ENCODE measurements around the gene ABHD16A.

Gene ABHD16A

GRCh38 chr6:31708224-31708623 is 5.1 kb upstream of the ABHD16A start:
- no peaks in the 10 kb centered on the region for H3K27me3 ChIP-seq (ENCODE audit: control insufficient read depth, insufficient read depth, low read length)
- no peak overlapping the region for H3K9ac ChIP-seq (ENCODE audit: low read length)
- no peak overlapping the region for H3K4me3 ChIP-seq (ENCODE audit: low read length)
- H3K27ac ChIP-seq (ENCODE audit: low read length), result no peak overlapping the region
- H3K36me3 ChIP-seq (ENCODE audit: control insufficient read depth, low read depth, low read length), result no peaks in the 10 kb centered on the region
- H3K4me1 ChIP-seq (ENCODE audit: control insufficient read depth, low read depth, low read length), result no peaks in the 10 kb centered on the region
- no peaks in the 10 kb centered on the region for H3K9me3 ChIP-seq (ENCODE audit: control insufficient read depth, low read depth, low read length)

DNA sequence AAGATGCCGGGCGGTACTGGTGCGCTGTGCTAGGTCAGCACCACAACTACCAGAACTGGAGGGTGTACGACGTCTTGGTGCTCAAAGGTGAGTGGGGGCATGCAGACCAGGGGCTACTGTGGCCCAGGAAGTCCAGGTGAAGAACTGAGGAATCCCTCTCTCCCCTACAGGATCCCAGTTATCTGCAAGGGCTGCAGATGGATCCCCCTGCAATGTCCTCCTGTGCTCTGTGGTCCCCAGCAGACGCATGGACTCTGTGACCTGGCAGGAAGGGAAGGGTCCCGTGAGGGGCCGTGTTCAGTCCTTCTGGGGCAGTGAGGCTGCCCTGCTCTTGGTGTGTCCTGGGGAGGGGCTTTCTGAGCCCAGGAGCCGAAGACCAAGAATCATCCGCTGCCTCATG is 4.6 kb upstream of the ABHD16A start:
- no peaks in the 10 kb centered on the region for H3K27me3 ChIP-seq (ENCODE audit: control insufficient read depth, insufficient read depth, low read length)
- no peaks in the 10 kb centered on the region for H3K36me3 ChIP-seq (ENCODE audit: control insufficient read depth, low read depth, low read length)
- no peaks in the 10 kb centered on the region for H3K4me1 ChIP-seq (ENCODE audit: control insufficient read depth, low read depth, low read length)
- H3K4me3 ChIP-seq (ENCODE audit: low read length), result no peak overlapping the region
- no peaks in the 10 kb centered on the region for H3K9me3 ChIP-seq (ENCODE audit: control insufficient read depth, low read depth, low read length)
- H3K27ac ChIP-seq (ENCODE audit: low read length), result no peak overlapping the region
- H3K9ac ChIP-seq (ENCODE audit: low read length), result no peak overlapping the region

DNA sequence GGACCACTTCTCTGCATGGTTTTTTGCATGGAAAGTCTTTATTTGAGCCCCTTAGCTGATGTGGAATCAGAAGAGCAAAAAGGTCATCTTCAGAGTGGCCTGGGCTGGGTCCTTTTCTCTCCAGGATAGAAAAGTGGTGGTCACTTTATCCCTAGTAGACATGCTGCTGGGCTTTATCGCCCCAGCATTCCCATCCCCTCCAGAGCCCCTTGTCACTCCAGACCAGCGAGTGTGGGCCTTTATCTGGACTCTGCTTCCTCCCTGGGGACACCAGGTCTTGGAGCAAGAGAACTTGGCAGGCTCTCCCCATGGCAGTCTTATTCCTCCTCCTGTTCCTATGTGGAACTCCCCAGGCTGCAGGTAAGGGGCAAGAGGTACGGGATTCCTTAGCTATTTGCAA is 3.5 kb upstream of the ABHD16A start, which contains the start of gene LY6G6F:
LY6G6F (plus strand) TSS at position 268 of the 400 bp plus-strand sequence; CDS start at position 309, 41 bp downstream.
- H3K4me1 ChIP-seq (ENCODE audit: control insufficient read depth, low read depth, low read length), result no peaks in the 10 kb centered on the region
- no peak within 1 kb of the TSS for H3K27ac ChIP-seq (ENCODE audit: low read length)
- no peaks in the 10 kb centered on the region for H3K36me3 ChIP-seq (ENCODE audit: control insufficient read depth, low read depth, low read length)
- no peak within 1 kb of the TSS for H3K9ac ChIP-seq (ENCODE audit: low read length)
- no peaks in the 10 kb centered on the region for H3K9me3 ChIP-seq (ENCODE audit: control insufficient read depth, low read depth, low read length)
- H3K4me3 ChIP-seq (ENCODE audit: low read length), result no peak within 1 kb of the TSS
- no peaks in the 10 kb centered on the region for H3K27me3 ChIP-seq (ENCODE audit: control insufficient read depth, insufficient read depth, low read length)

DNA sequence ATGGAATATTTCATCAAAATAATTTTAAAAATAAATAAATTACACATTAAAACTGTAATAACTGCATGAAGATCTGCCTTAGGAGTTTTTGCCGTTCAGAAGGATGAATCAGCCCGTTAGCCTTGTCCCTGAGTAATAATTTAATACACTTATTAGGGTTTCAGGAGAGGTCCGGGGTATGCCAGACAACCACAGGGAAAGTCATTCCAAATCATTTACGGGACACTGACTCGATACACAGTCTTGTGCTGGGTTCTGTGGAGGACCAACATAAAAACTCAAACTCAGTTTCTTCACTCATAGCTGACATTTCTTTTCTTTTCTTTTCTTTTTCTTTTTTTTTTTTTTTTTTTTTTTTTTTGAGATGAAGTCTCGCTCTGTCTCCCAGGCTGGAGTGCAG is 2.8 kb upstream of the ABHD16A start:
- Histone ChIP-seq H3K9ac (ENCODE audit: low read length) (no peak overlapping the region), H3K4me1 (ENCODE audit: control insufficient read depth, low read depth, low read length) (no peaks in the 10 kb centered on the region), H3K27ac (ENCODE audit: low read length) (no peak overlapping the region), H3K9me3 (ENCODE audit: control insufficient read depth, low read depth, low read length) (no peaks in the 10 kb centered on the region), H3K36me3 (ENCODE audit: control insufficient read depth, low read depth, low read length) (no peaks in the 10 kb centered on the region), H3K4me3 (ENCODE audit: low read length) (no peak overlapping the region), H3K27me3 (ENCODE audit: control insufficient read depth, insufficient read depth, low read length) (no peaks in the 10 kb centered on the region)

- H3K9ac ChIP-seq (ENCODE audit: low read length), result peak overlapping the region; percentile 91
These were observed 712 bp downstream of the ABHD16A start for GRCh38 chr6:31702405-31702818.

DNA sequence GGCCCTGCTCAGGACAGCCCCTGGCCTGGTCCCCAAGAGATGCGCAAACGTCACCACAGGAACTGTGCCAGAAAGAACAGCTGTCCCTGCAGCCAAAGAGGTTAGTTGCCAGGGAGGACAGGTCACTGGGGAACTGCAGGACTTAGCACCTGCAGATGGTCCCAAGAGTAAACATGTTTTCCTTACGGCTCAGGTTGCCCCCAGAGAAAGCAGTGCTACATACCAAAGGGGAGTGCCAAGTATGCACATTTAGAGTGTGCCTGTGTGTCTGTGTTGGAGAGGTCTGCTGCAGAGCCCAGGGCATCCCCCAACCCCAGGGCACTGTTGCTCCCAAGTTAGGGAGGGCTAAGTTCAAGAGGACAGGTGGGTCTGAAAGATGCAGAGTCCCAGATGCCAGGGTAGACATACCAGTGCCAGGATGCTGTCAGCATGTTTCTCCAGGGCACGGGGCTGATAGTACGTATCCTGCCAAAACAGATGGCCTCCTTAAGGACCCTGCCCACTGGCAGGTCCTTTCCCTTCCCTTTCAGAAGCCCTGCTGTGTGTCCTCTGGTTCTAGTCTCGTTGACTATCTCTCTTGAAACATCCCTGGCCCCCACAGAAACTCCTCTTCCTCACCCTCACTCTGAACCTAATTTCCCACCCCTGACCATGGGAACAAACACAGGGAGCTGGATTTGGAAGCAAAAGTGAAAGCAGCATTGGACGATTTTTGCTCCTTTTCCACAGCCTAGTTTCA is 1.3 kb downstream of the ABHD16A start:
- Histone ChIP-seq H3K27ac (ENCODE audit: low read length) (no peak overlapping the region), H3K4me3 (ENCODE audit: low read length) (peak overlapping the region; percentile 97), H3K9ac (ENCODE audit: low read length) (peak overlapping the region; percentile 91), H3K4me1 (ENCODE audit: control insufficient read depth, low read depth, low read length) (no peaks in the 10 kb centered on the region), H3K27me3 (ENCODE audit: control insufficient read depth, insufficient read depth, low read length) (no peaks in the 10 kb centered on the region), H3K9me3 (ENCODE audit: control insufficient read depth, low read depth, low read length) (no peaks in the 10 kb centered on the region), H3K36me3 (ENCODE audit: control insufficient read depth, low read depth, low read length) (no peaks in the 10 kb centered on the region)

More at GRCh38 chr6:31702405-31702818, 712 bp downstream of the ABHD16A start:
- no peak overlapping the region for H3K27ac ChIP-seq (ENCODE audit: low read length)
- no peaks in the 10 kb centered on the region for H3K27me3 ChIP-seq (ENCODE audit: control insufficient read depth, insufficient read depth, low read length)
- no peaks in the 10 kb centered on the region for H3K36me3 ChIP-seq (ENCODE audit: control insufficient read depth, low read depth, low read length)
- H3K4me3 ChIP-seq (ENCODE audit: low read length), result peak overlapping the region; percentile 97
- H3K9me3 ChIP-seq (ENCODE audit: control insufficient read depth, low read depth, low read length), result no peaks in the 10 kb centered on the region
- H3K4me1 ChIP-seq (ENCODE audit: control insufficient read depth, low read depth, low read length), result no peaks in the 10 kb centered on the region

- no peak overlapping the region for H3K9ac ChIP-seq (ENCODE audit: low read length)
These were observed 2.3 kb downstream of the ABHD16A start for GRCh38 chr6:31700740-31701401.

DNA sequence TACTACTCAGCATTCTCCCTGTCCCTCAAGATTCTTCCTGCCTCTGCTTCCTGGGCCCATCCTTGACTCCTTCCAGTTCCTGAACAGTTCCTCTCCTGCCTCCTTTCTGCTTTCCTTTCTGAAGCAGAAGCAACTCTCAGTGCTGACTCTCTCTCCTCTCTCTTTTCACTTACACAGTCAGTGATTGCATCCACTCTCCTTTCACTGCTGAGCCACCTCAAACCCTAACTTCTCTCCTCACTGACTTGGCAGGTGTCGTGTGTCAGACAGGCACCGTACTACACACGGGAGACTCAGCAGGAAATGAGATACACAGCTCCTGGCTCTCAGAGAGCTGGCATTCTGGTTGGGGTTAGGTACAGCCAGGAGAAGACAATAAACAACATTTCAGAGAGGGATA is 5.6 kb downstream of the ABHD16A start:
- Histone ChIP-seq H3K27ac (ENCODE audit: low read length) (no peak overlapping the region), H3K9me3 (ENCODE audit: control insufficient read depth, low read depth, low read length) (no peaks in the 10 kb centered on the region), H3K4me1 (ENCODE audit: control insufficient read depth, low read depth, low read length) (no peaks in the 10 kb centered on the region), H3K36me3 (ENCODE audit: control insufficient read depth, low read depth, low read length) (peaks cover 13% of the 10 kb centered on the region), H3K27me3 (ENCODE audit: control insufficient read depth, insufficient read depth, low read length) (no peaks in the 10 kb centered on the region), H3K4me3 (ENCODE audit: low read length) (no peak overlapping the region), H3K9ac (ENCODE audit: low read length) (no peak overlapping the region)

More at GRCh38 chr6:31700740-31701401, 2.3 kb downstream of the ABHD16A start:
- Histone ChIP-seq H3K36me3 (ENCODE audit: control insufficient read depth, low read depth, low read length) (peaks cover 4% of the 10 kb centered on the region), H3K9me3 (ENCODE audit: control insufficient read depth, low read depth, low read length) (no peaks in the 10 kb centered on the region), H3K4me3 (ENCODE audit: low read length) (no peak overlapping the region), H3K27me3 (ENCODE audit: control insufficient read depth, insufficient read depth, low read length) (no peaks in the 10 kb centered on the region), H3K27ac (ENCODE audit: low read length) (no peak overlapping the region), H3K4me1 (ENCODE audit: control insufficient read depth, low read depth, low read length) (no peaks in the 10 kb centered on the region)

DNA sequence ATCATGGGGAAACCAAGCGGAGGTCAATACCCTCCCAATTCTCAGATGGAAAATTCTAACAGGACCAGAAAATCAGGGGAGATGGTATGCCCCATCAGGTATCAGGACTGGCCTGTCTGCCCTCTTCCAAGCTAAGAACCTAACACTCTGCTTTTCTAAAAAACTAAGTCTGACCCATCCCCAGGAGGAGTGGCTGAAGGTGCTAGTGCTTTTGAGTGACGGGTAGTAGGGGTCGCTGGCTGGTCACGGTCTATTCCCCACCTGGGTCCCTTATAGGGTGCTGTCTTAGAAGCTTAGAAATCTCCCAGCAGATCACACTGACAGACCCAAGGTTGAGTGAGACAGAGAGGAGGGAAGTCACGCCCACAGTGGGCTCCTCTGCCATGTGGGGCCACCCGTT is 9.6 kb downstream of the ABHD16A start:
- no peaks in the 10 kb centered on the region for H3K27me3 ChIP-seq (ENCODE audit: control insufficient read depth, insufficient read depth, low read length)
- no peaks in the 10 kb centered on the region for H3K4me1 ChIP-seq (ENCODE audit: control insufficient read depth, low read depth, low read length)
- no peak overlapping the region for H3K4me3 ChIP-seq (ENCODE audit: low read length)
- H3K36me3 ChIP-seq (ENCODE audit: control insufficient read depth, low read depth, low read length), result peaks cover 16% of the 10 kb centered on the region
- no peak overlapping the region for H3K27ac ChIP-seq (ENCODE audit: low read length)
- no peaks in the 10 kb centered on the region for H3K9me3 ChIP-seq (ENCODE audit: control insufficient read depth, low read depth, low read length)
- H3K9ac ChIP-seq (ENCODE audit: low read length), result no peak overlapping the region

DNA sequence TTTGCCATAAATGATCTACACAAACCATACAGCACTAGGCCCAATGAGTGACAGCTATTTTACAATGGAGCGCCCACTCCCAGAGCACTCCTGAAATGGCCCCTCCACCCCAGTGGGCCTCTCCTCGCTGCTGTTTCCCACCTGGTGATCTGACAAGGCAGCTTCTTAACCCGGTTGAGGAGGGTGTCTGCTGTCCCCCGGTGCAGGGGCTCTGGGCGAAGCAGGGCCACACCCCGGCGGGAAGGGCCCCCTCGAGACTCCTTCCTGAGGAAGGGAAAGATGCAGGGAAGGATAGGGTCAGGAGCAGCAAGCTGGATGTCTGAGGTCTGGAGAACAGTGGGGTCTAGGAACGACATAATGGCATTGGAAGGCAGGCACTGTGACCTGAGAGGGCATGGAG is 10.2 kb downstream of the ABHD16A start:
- Histone ChIP-seq H3K27me3 (ENCODE audit: control insufficient read depth, insufficient read depth, low read length) (no peaks in the 10 kb centered on the region), H3K9ac (ENCODE audit: low read length) (no peak overlapping the region), H3K27ac (ENCODE audit: low read length) (no peak overlapping the region), H3K9me3 (ENCODE audit: control insufficient read depth, low read depth, low read length) (no peaks in the 10 kb centered on the region), H3K4me1 (ENCODE audit: control insufficient read depth, low read depth, low read length) (no peaks in the 10 kb centered on the region), H3K4me3 (ENCODE audit: low read length) (no peak overlapping the region), H3K36me3 (ENCODE audit: control insufficient read depth, low read depth, low read length) (peaks cover 16% of the 10 kb centered on the region)

- Histone ChIP-seq H3K9ac (ENCODE audit: low read length) (no peak overlapping the region), H3K9me3 (ENCODE audit: control insufficient read depth, low read depth, low read length) (no peaks in the 10 kb centered on the region), H3K27ac (ENCODE audit: low read length) (no peak overlapping the region), H3K36me3 (ENCODE audit: control insufficient read depth, low read depth, low read length) (peaks cover 16% of the 10 kb centered on the region), H3K4me3 (ENCODE audit: low read length) (no peak overlapping the region), H3K27me3 (ENCODE audit: control insufficient read depth, insufficient read depth, low read length) (no peaks in the 10 kb centered on the region), H3K4me1 (ENCODE audit: control insufficient read depth, low read depth, low read length) (no peaks in the 10 kb centered on the region)
These were observed 10.8 kb downstream of the ABHD16A start for GRCh38 chr6:31692353-31692752.
